Right lung (tissue), 5 donors: ENCODE results near the gene ATG16L1. TPM values are rescaled to one million over a fixed set of nuclear protein-coding genes. Genes with fewer than 3 reads are reported as not detected.
"Not testable (repeated sequence)": the region's sequence is repeated elsewhere in the genome, so short reads cannot be mapped to it uniquely, and the experiment has no call there.

Experiments
- DNase-seq, 2 donors: peaks; one replicate each; pipeline ENCODE4 v3.0.0-alpha.2; 2013
- polyA plus RNA-seq, 5 donors: library from polyadenylated mRNA; unstranded; fragments of 120-200 nt; gene quantifications; one replicate each; pipeline versions ENCODE4 v1.2.1 to v1.2.3, GENCODE V29; 2013; ENCODE audit warnings: inconsistent platforms in 1 of 5, low replicate concordance in 1 of 5; ENCODE audit not compliant: insufficient read length in 5 of 5, insufficient read depth in 1 of 5

ATG16L1 gene
- polyA plus RNA-seq, 5 donors = 19.1 to 26.5 (median 21.5) TPM

GRCh38 chr2:233328922-233329321, 77.4 kb downstream of the ATG16L1 start:
- DNase-seq = no peak

GRCh38 chr2:233329489-233330135, 78.1 kb downstream of the ATG16L1 start:
- DNase-seq = no peak

GRCh38 chr2:233331536-233331935, 80.1 kb downstream of the ATG16L1 start:
- DNase-seq = no peak

- DNase-seq = no peak
Observed at GRCh38 chr2:233332125-233332524, 80.7 kb downstream of the ATG16L1 start.

GRCh38 chr2:233334915-233335314, 83.4 kb downstream of the ATG16L1 start:
- DNase-seq = no peak

GRCh38 chr2:233336091-233336490, 84.6 kb downstream of the ATG16L1 start:
- DNase-seq = not testable (repeated sequence)

- no peak for DNase-seq
Observed at GRCh38 chr2:233336541-233336940, 85.1 kb downstream of the ATG16L1 start.

GRCh38 chr2:233338046-233338445, 86.6 kb downstream of the ATG16L1 start:
- no peak for DNase-seq

- no peak for DNase-seq
Observed at GRCh38 chr2:233338812-233339368, 87.4 kb downstream of the ATG16L1 start.

GRCh38 chr2:233339427-233339826, 88.0 kb downstream of the ATG16L1 start:
- DNase-seq = no peak

- DNase-seq = no peak
Observed at GRCh38 chr2:233341296-233341695, 89.8 kb downstream of the ATG16L1 start.

GRCh38 chr2:233342301-233342700, 90.8 kb downstream of the ATG16L1 start:
- DNase-seq = no peak

- no peak for DNase-seq
Observed at GRCh38 chr2:233343171-233343705, 91.8 kb downstream of the ATG16L1 start.

Other genes with a start within 250 kb of the ATG16L1 start
- 1 to 10 TPM; 1.0 to 2.9 (median 2.7) TPM for gene NGEF, start 238.4 kb upstream of the ATG16L1 start, polyA plus RNA-seq
- gene NEU2, start 219.0 kb upstream of the ATG16L1 start, polyA plus RNA-seq = not detected
- 10 to 100 TPM in 4 of 5 donors, 1 to 10 TPM in 1; 8.4 to 14.6 (median 12.8) TPM for gene INPP5D, start 191.3 kb upstream of the ATG16L1 start, polyA plus RNA-seq
- gene SAG, start 56.1 kb downstream of the ATG16L1 start, polyA plus RNA-seq = under 1 TPM; 0.11 to 0.29 (median 0.18) TPM
- 10 to 100 TPM; 23.5 to 32.5 (median 29.2) TPM for gene DGKD, start 102.8 kb downstream of the ATG16L1 start, polyA plus RNA-seq